Ovary (tissue), 9 donors: Measurements from ENCODE around the gene METRN. TPM values are rescaled to one million over a fixed set of nuclear protein-coding genes. Genes with fewer than 3 reads are reported as not detected.
"Not testable (repeated sequence)": the region's sequence is repeated elsewhere in the genome, so short reads cannot be mapped to it uniquely, and the experiment has no call there.

Source experiments
- DNase-seq, 5 donors: peaks; one replicate each; pipeline ENCODE4 v3.0.0-alpha.2; 2019 to 2020
- H3K27ac ChIP-seq, 2 donors: fragments of 200-600 bp; one replicate each; pipeline versions ENCODE4 v1.5.1 to v1.8.0; 2019 to 2022
- H3K27me3 ChIP-seq: fragments of 200-600 bp; one replicate; pipeline ENCODE4 v1.8.0; 2022
- H3K36me3 ChIP-seq: fragments of 200-600 bp; sonication (generic); one replicate; pipeline ENCODE4 v1.5.1; 2019
- H3K4me1 ChIP-seq: one replicate; pipeline ENCODE4 v1.8.1; 2013; ENCODE audit warnings: mild to moderate bottlenecking, moderate library complexity; ENCODE audit not compliant: insufficient read depth
- H3K4me3 ChIP-seq: fragments of 200-600 bp; sonication (generic); one replicate; pipeline ENCODE4 v1.5.1; 2017
- H3K9me3 ChIP-seq, 2 donors: fragments of 200-600 bp in 1 of 2; sonication (generic) in 1 of 2; one replicate each; pipeline versions ENCODE4 v1.5.1 to v1.8.1; 2013 to 2019; ENCODE audit warnings: mild to moderate bottlenecking in 1 of 2, moderate library complexity in 1 of 2
- CTCF ChIP-seq, 3 donors: fragments of 450-650 bp in 2 of 3; fragments of 200-600 bp in 1 of 3; IDR thresholded peaks; one replicate each; pipeline versions ENCODE4 v1.5.1 to v1.8.0; 2016 to 2022; ENCODE audit warnings: antibody characterized with exemption in 3 of 3, mild to moderate bottlenecking in 1 of 3
- EP300 ChIP-seq: sonication (generic); formaldehyde crosslinking; IDR thresholded peaks from one replicate; pipeline ENCODE4 v1.6.1; 2017; ENCODE audit warnings: antibody characterized with exemption
- POLR2A ChIP-seq: fragments of 450-650 bp; IDR thresholded peaks from one replicate; pipeline ENCODE4 v1.6.1; 2017; ENCODE audit warnings: antibody characterized with exemption, mild to moderate bottlenecking, moderate library complexity
- WGBS, 3 donors: extraction: QIAGEN DNeasy Blood & Tissue Kit in 1 of 3; methylation state at CpG; one replicate each; pipeline versions ENCODE4 v1.1.5 to v1.1.7; 2013 to 2017; 5-methylcytosine and 5-hydroxymethylcytosine counted together
- intact Hi-C, 4 donors: fragments of 100-400 bp; cut with DNase I; formaldehyde crosslinking; loops; one replicate each; pipeline versions ENCODE4 v1.11.0 to v1.15.1; 2022 to 2023
- polyA plus RNA-seq, 2 donors: library from polyadenylated mRNA; stranded (reverse); fragments of 200-250 nt in 1 of 2; fragments of 350-450 nt in 1 of 2; fragmentation: Illumina TruSeq in 1 of 2; extraction: RNeasy Lipid Tissue Mini Kit (QIAGEN cat#74804) in 1 of 2; gene quantifications; one replicate each; pipeline ENCODE4 v1.2.3, GENCODE V29; 2013 to 2014
- total RNA-seq, 7 donors: library from RNA; depleted of rRNA in 2 of 7; stranded (reverse); fragments of >200 nt in 2 of 7; fragmentation: NEBNext Ultra II Directional in 3 of 7; extraction: Animal tissue kit (Norgen Biotek cat#: 25700) in 3 of 7; gene quantifications; one replicate each; pipeline versions ENCODE4 v1.1.0 to v1.2.4, GENCODE V29; 2016 to 2023
- donor health status: DM: no; HTN: no; CAD: no; lungs with moderate emphysema.
- donor health status: DM: no; HTN: no; CAD: no.
- donor health status: Bipolar disorder and iron deficiency.
- donor health status: DM: yes; HTN: yes; CAD: no.
- donor health status: DM: no; HTN: no; CAD: no.
- donor health status: DM: yes; HTN: yes; CAD: no.

Gene METRN
- total and polyA plus RNA-seq, 9 donors, result 0.40 to 57.1 (median 10.4) TPM

DNA sequence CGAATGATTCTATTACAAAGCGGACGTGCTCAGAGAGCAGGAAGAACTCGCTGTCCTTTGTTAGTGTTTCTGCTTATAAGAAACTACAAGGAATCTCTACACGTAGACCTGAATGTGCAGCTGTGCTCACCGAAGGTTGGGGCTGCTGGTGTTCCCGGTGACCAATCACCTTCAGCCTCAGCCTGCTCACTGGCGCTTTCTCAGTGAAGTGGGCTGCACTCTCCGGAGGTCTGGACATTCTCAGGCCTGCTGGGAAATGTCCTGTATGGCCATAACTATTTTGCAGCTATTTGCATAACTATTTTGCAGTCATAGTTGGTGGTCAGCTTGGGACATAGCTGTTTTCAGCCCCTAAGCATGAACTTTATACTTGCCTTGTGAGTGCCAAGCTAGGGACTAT lies 35.6 kb downstream of the METRN start:
- no peak for TF ChIP-seq POLR2A
- no peak for TF ChIP-seq EP300
- TF ChIP-seq CTCF (IDR thresholded peaks at IDR 0.05), result no peak
- Histone ChIP-seq H3K27ac (no peak overlapping the region), H3K9me3 (no peaks in the 10 kb centered on the region), H3K4me1 (no peaks in the 10 kb centered on the region), H3K4me3 (no peak overlapping the region), H3K27me3 (no peaks in the 10 kb centered on the region), H3K36me3 (no peaks in the 10 kb centered on the region)
- intact Hi-C loops, result no loop called here
- 34 to 48% (median 48%) methylated on average over 9 of the region's 9 CpGs for WGBS, 3 donors
- DNase-seq, result no peak

- intact Hi-C loops, result no loop called here
- no peak overlapping the region for H3K4me3 ChIP-seq
- 52 to 60% (median 58%) methylated on average over 39 of the region's 39 CpGs for WGBS, 3 donors
- no peaks in the 10 kb centered on the region for H3K27me3 ChIP-seq
- no peaks in the 10 kb centered on the region for H3K36me3 ChIP-seq
- DNase-seq, result no peak
- TF ChIP-seq EP300 (no peak), CTCF (IDR thresholded peaks at IDR 0.05) (no peak), POLR2A (no peak)
- no peak overlapping the region for H3K27ac ChIP-seq
- no peaks in the 10 kb centered on the region for H3K4me1 ChIP-seq
- peaks cover 0 to under 1% of the 10 kb centered on the region in 2 donors for H3K9me3 ChIP-seq
These were observed 36.5 kb downstream of the METRN start for GRCh38 chr16:751152-752006.

DNA sequence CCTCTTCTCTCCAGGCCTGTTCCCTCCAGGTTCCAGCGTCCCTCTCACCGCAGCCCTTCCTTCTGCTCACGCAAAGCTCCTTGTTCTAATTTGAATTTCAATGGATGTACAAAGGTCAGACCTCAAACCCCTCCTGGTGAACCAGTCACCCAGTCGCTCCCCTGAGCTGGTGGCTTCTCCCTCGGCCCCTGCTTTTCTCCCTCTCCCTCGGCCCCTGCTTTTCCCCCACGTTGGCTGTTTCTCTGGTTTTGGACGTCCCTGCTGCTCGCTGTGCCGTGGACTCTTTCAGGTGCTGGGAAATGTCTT lies 37.0 kb downstream of the METRN start:
- Histone ChIP-seq H3K4me3 (no peak overlapping the region), H3K27me3 (no peaks in the 10 kb centered on the region), H3K27ac (no peak overlapping the region), H3K36me3 (no peaks in the 10 kb centered on the region), H3K4me1 (no peaks in the 10 kb centered on the region), H3K9me3 (peaks cover 0 to 4% of the 10 kb centered on the region in 2 donors)
- no peak for DNase-seq
- TF ChIP-seq CTCF (IDR thresholded peaks at IDR 0.05) (no peak), EP300 (no peak), POLR2A (no peak)
- WGBS, 3 donors, result 21 to 42% (median 29%) methylated on average over 10 of the region's 10 CpGs
- intact Hi-C loops, result no loop called here

DNA sequence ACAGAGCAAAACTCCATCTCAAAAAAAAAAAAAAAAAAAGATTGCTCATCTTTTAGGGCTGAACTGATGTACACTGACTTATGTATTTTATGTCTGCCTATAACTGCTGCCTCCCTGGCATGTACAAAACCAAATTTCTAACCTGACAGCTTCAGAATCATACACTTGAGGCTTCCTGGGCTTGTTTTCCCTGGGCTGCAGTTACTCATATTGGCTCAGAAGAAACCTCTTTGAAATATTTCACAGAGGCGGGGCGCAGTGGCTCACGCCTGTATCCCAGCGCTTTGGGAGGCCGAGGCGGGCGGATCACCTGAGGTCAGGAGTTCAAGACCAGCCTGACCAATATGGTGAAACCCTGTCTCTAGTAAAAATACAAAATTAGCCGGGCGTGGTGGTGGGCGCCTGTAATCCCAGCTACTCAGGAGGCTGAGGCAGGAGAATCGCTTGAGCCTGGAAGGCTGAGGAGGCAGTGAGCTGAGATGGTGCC lies 39.2 kb downstream of the METRN start:
- H3K36me3 ChIP-seq, H3K9me3 ChIP-seq, DNase-seq, H3K27ac ChIP-seq, H3K27me3 ChIP-seq, H3K4me3 ChIP-seq, intact Hi-C loops, H3K4me1 ChIP-seq: not testable (repeated sequence)
- 81 to 87% (median 83%) methylated on average over 11 of the region's 11 CpGs for WGBS, 3 donors

GRCh38 chr16:754656-755055 lies 39.7 kb downstream of the METRN start:
- TF ChIP-seq CTCF (IDR thresholded peaks at IDR 0.05), result no peak
- TF ChIP-seq EP300, result no peak
- TF ChIP-seq POLR2A, result no peak
- H3K4me3 ChIP-seq, result no peak overlapping the region
- no peak for DNase-seq
- no peak overlapping the region for H3K27ac ChIP-seq
- no peaks in the 10 kb centered on the region for H3K36me3 ChIP-seq
- 55 to 76% (median 58%) methylated on average over 11 of the region's 11 CpGs for WGBS, 3 donors
- intact Hi-C loops, result no loop called here
- H3K9me3 ChIP-seq, result peaks cover 0 to 4% of the 10 kb centered on the region in 2 donors
- no peaks in the 10 kb centered on the region for H3K4me1 ChIP-seq
- H3K27me3 ChIP-seq, result no peaks in the 10 kb centered on the region
